Mononuclear cell (primary cell): ENCODE data around the gene DCC. TPM values are rescaled to one million over a fixed set of nuclear protein-coding genes. Genes with fewer than 3 reads are reported as not detected.

Experiments used
- H3K27me3 ChIP-seq: 2 replicates; pipeline ENCODE4 v1.6.0; 2011; ENCODE audit warnings: low read length, control low read depth; ENCODE audit not compliant: insufficient read depth
- H3K4me1 ChIP-seq: 2 replicates; pipeline ENCODE4 v1.5.1; 2011; ENCODE audit warnings: mild to moderate bottlenecking, low read length, control low read depth; ENCODE audit not compliant: insufficient read depth
- H3K4me3 ChIP-seq: 2 replicates; pipeline ENCODE4 v1.5.1; 2011; ENCODE audit warnings: mild to moderate bottlenecking, low read length, moderate library complexity
- H3K9me3 ChIP-seq: 2 replicates; pipeline ENCODE4 v1.5.1; 2011; ENCODE audit warnings: low read depth, mild to moderate bottlenecking, control low read depth, low read length
- total RNA-seq: library from RNA; depleted of rRNA; stranded (reverse); fragments of >200 nt; gene quantifications from one replicate; pipeline ENCODE4 v1.2.3, GENCODE V29; 2012

The DCC gene
- total RNA-seq, 1 donor: under 0.01 TPM

- H3K27me3 ChIP-seq: no peaks in the 10 kb centered on the region
- no peaks in the 10 kb centered on the region for H3K9me3 ChIP-seq
- no peaks in the 10 kb centered on the region for H3K4me1 ChIP-seq
- no peak overlapping the region for H3K4me3 ChIP-seq
Measured at GRCh38 chr18:52670896-52671295, 330.9 kb downstream of the DCC start.

DNA sequence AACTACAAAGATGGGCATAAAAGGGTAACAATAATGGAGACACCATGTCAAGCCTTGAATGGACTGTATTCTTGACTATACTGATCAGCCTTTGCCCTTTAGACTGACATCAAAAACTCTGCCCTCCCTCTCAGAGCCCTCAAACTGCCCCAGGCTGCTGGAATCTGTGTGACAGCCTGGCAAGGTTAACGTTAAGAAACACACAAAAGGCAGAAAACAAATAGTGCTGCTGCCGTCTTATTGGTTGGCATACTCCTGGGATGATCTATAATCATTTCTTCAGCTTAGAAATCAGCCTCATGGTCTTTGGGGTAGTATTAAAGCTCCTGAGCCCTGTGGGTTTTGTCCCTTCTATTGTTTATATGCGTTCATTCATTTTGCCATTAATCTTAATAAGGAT, 338.0 kb downstream of the DCC start:
- Histone ChIP-seq H3K4me1 (no peaks in the 10 kb centered on the region), H3K27me3 (no peaks in the 10 kb centered on the region), H3K9me3 (no peaks in the 10 kb centered on the region), H3K4me3 (no peak overlapping the region)

- H3K4me1 ChIP-seq: no peaks in the 10 kb centered on the region
- H3K27me3 ChIP-seq: no peaks in the 10 kb centered on the region
- H3K4me3 ChIP-seq: no peak overlapping the region
- H3K9me3 ChIP-seq: no peaks in the 10 kb centered on the region
Measured at GRCh38 chr18:52678551-52678950, 338.6 kb downstream of the DCC start.

DNA sequence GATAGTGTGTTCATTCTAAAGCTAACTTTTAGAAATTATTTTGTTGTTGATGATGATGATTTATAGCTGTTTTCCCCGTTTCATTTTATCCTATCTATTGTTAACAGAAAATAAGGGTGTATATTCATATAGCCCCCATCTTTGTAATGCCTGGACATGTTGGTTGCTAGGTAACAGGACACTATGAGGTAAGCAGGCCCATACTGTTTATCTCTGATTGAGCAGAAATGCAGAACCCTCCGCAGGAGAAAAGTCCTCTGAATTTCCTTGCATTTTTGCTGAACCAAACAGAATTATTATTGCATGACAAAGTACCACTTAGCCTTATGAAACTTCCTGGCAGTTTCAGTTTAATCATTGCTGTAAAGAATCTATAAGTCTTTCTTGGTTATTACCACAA, 339.4 kb downstream of the DCC start:
- no peaks in the 10 kb centered on the region for H3K4me1 ChIP-seq
- no peaks in the 10 kb centered on the region for H3K27me3 ChIP-seq
- no peak overlapping the region for H3K4me3 ChIP-seq
- no peaks in the 10 kb centered on the region for H3K9me3 ChIP-seq

DNA sequence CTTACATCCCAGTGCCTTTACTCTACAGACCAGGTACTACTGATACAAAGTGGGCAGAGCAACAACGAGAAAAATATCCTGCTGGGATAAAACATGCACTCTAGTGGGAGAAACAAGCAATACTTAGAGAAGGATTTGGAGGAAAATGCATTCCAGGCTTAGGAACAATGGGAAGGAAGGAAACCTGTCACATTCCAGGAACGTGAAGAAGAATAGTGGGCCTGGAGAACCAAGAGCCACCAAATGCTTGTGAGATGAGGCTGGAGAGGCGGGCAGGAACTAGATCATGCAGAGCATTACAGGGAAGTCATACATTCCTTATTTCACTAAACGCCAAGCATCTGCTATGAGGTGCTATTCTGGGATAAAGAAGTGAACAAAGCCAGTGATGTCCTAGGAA, 342.3 kb downstream of the DCC start:
- Histone ChIP-seq H3K4me1 (no peaks in the 10 kb centered on the region), H3K4me3 (no peak overlapping the region), H3K9me3 (no peaks in the 10 kb centered on the region), H3K27me3 (no peaks in the 10 kb centered on the region)

DNA sequence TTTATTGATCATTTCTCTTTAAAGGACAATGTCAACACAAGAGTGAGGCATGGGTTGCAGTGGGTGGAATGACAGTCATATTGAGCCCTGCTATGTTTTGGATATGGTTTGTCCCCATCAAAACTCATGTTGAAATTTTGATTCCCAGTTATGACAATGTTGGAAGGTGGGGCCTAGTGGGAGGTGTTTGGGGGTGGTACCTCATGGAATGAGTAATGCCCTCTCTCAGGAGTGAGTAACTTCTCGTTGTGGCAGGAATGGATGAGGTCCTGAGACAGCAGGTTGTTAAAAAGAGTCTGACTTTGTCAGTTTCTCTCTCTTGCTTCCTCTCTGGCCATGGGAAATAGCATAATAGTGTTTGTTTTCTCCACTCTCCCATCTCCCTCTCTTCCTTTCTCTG, 345.3 kb downstream of the DCC start:
- no peak overlapping the region for H3K4me3 ChIP-seq
- no peaks in the 10 kb centered on the region for H3K9me3 ChIP-seq
- H3K27me3 ChIP-seq: no peaks in the 10 kb centered on the region
- no peaks in the 10 kb centered on the region for H3K4me1 ChIP-seq

GRCh38 chr18:52691841-52692240, 351.8 kb downstream of the DCC start:
- Histone ChIP-seq H3K4me3 (no peak overlapping the region), H3K9me3 (no peaks in the 10 kb centered on the region), H3K27me3 (no peaks in the 10 kb centered on the region), H3K4me1 (no peaks in the 10 kb centered on the region)

GRCh38 chr18:52694804-52695203, 354.8 kb downstream of the DCC start:
- H3K27me3 ChIP-seq: no peaks in the 10 kb centered on the region
- no peaks in the 10 kb centered on the region for H3K9me3 ChIP-seq
- no peak overlapping the region for H3K4me3 ChIP-seq
- no peaks in the 10 kb centered on the region for H3K4me1 ChIP-seq

- no peaks in the 10 kb centered on the region for H3K4me1 ChIP-seq
- H3K9me3 ChIP-seq: no peaks in the 10 kb centered on the region
- no peak overlapping the region for H3K4me3 ChIP-seq
- H3K27me3 ChIP-seq: no peaks in the 10 kb centered on the region
Measured at GRCh38 chr18:52700116-52700515, 360.1 kb downstream of the DCC start.

GRCh38 chr18:52700816-52701215, 360.8 kb downstream of the DCC start:
- H3K9me3 ChIP-seq: no peaks in the 10 kb centered on the region
- H3K27me3 ChIP-seq: no peaks in the 10 kb centered on the region
- no peaks in the 10 kb centered on the region for H3K4me1 ChIP-seq
- H3K4me3 ChIP-seq: no peak overlapping the region

DNA sequence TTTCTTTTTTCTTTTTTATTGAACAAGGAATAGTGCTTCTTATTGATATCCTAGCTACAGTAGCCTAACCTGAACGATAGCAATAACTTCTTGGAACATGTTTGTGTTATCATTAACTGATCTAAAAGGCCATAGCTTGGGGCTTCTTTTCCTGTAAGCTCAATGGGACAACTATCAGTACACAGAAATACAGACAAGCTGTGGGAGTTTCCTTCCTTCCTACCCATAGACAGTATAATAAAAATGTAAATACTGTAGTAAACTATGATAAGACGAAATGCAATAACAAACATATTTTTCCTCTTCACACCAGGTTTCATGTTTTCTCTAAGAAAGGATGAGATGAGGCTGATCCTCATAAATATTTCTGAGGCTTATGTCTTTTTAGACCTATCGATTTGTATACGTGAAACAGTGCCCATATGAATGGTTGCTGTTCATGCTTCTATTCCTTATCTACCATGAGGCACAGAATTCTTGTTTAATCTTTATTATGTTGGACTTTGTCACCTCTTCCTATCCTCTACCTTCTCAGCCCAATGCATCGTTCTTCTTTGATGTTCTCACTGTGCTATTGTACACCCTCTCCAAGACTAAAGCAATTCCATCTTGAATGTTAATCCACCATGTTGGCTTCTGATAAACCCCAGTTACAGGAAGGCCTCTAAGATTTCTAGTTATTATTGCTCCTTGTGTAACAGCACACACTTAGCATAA, 361.4 kb downstream of the DCC start:
- H3K4me3 ChIP-seq: no peak overlapping the region
- no peaks in the 10 kb centered on the region for H3K4me1 ChIP-seq
- no peaks in the 10 kb centered on the region for H3K9me3 ChIP-seq
- H3K27me3 ChIP-seq: no peaks in the 10 kb centered on the region

DNA sequence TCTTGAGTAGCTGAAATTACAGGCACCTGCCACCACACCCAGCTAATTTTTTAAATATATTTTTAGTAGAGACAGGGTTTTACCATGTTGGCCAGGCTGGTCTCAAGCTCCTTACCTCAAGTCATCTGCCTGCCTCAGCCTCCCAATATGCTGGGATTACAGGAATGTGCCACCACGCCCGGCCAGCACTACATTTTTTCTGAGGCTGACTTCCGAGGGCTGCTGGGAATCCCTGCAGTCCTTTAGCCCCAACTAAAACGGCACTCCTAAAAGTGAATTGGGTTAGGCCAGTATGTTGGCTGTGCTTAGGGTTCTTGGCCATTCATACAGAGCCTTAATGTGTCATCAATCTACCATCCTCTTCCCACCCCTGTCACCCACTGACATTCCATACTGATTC, 375.4 kb downstream of the DCC start:
- H3K4me1 ChIP-seq: no peaks in the 10 kb centered on the region
- no peaks in the 10 kb centered on the region for H3K9me3 ChIP-seq
- H3K27me3 ChIP-seq: no peaks in the 10 kb centered on the region
- no peak overlapping the region for H3K4me3 ChIP-seq

DNA sequence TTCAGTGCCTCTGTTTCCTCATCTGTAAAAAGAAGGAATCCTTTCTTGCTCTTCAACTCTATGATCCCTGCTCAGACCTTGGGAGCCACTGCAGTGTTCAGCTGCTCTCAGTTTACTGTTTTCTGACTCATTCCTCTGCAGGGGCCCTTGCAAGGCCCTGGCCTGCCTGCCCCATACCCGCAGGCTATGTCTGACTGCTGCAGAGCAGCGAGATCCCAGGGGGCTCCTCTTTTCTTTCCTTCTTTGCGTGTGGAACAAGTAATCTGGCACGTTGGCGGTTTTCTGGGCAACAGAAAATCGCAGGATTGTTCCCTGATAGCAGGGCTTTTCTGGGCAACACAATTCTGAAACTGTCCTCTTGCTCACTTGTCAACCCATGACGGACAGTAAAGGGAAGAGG, 376.0 kb downstream of the DCC start:
- Histone ChIP-seq H3K27me3 (no peaks in the 10 kb centered on the region), H3K9me3 (no peaks in the 10 kb centered on the region), H3K4me1 (no peaks in the 10 kb centered on the region), H3K4me3 (no peak overlapping the region)

GRCh38 chr18:52716973-52717372, 377.0 kb downstream of the DCC start:
- H3K9me3 ChIP-seq: no peaks in the 10 kb centered on the region
- H3K4me1 ChIP-seq: no peaks in the 10 kb centered on the region
- H3K27me3 ChIP-seq: no peaks in the 10 kb centered on the region
- H3K4me3 ChIP-seq: no peak overlapping the region

- H3K4me3 ChIP-seq: no peak overlapping the region
- no peaks in the 10 kb centered on the region for H3K9me3 ChIP-seq
- H3K27me3 ChIP-seq: no peaks in the 10 kb centered on the region
- no peaks in the 10 kb centered on the region for H3K4me1 ChIP-seq
Measured at GRCh38 chr18:52722904-52723303, 382.9 kb downstream of the DCC start.

GRCh38 chr18:52723550-52723970, 383.6 kb downstream of the DCC start:
- no peaks in the 10 kb centered on the region for H3K9me3 ChIP-seq
- no peak overlapping the region for H3K4me3 ChIP-seq
- H3K27me3 ChIP-seq: no peaks in the 10 kb centered on the region
- no peaks in the 10 kb centered on the region for H3K4me1 ChIP-seq
